ENCODE measurements around the gene RGMB. TPM values are rescaled to one million over a fixed set of nuclear protein-coding genes. Genes with fewer than 3 reads are reported as not detected.
"Not testable (repeated sequence)": the region's sequence is repeated elsewhere in the genome, so short reads cannot be mapped to it uniquely, and the experiment has no call there.

RGMB gene
- total RNA-seq, 1 experiment from 2014 or later, result 19.3 TPM

GRCh38 chr5:98738481-98739149 is 34.8 kb upstream of the RGMB start:
- not testable (repeated sequence) for H2AK5ac ChIP-seq (ENCODE audit: insufficient read length, low read length); H3K14ac ChIP-seq (ENCODE audit: insufficient read depth, low read length); H2BK120ac ChIP-seq (ENCODE audit: low read depth, low read length, poor library complexity, severe bottlenecking); H3K23me2 ChIP-seq (ENCODE audit: insufficient read length, low read depth, low read length, poor library complexity, severe bottlenecking); H2BK15ac ChIP-seq (ENCODE audit: low read depth, low read length); H3K27me3 Mint-ChIP-seq (ENCODE audit: low read depth); H3K4me2 ChIP-seq (ENCODE audit: insufficient read depth, insufficient read length, low read length); H3K18ac ChIP-seq (ENCODE audit: insufficient read length, low read depth, low read length); DNase-seq; H3K27ac ChIP-seq (ENCODE audit: insufficient read length, low read depth, low read length); H2BK12ac ChIP-seq (ENCODE audit: insufficient read length, low read depth, low read length); H4K8ac ChIP-seq (replicated peaks; ENCODE audit: insufficient read length, low read depth, low read length); H2AFZ ChIP-seq (ENCODE audit: low read length); H3T11ph ChIP-seq (ENCODE audit: low read length); H3K56ac ChIP-seq (ENCODE audit: insufficient read length, low read depth, low read length); H2BK5ac ChIP-seq (ENCODE audit: insufficient read length, low read length); H3K4ac ChIP-seq (ENCODE audit: low read depth, low read length); H3K9me3 ChIP-seq (ENCODE audit: control insufficient read depth, low read depth, low read length); H3K79me1 ChIP-seq (ENCODE audit: insufficient read depth, low read depth, low read length, poor library complexity, severe bottlenecking); H3K9ac ChIP-seq (ENCODE audit: extremely low read depth, insufficient read length, low read length); H3K23ac ChIP-seq (ENCODE audit: insufficient read length, low read depth, low read length); H4K91ac ChIP-seq (ENCODE audit: insufficient read length, low read depth, low read length); H3K4me1 ChIP-seq (ENCODE audit: insufficient read depth, low read length); H3K27ac Mint-ChIP-seq; H2BK20ac ChIP-seq (ENCODE audit: low read depth, low read length, poor library complexity, severe bottlenecking); H4K5ac ChIP-seq (ENCODE audit: insufficient read length, low read depth, low read length); H3K79me2 ChIP-seq (ENCODE audit: insufficient read depth, low read length); H4K20me1 ChIP-seq (ENCODE audit: control insufficient read depth, insufficient read depth, insufficient read length); H3K4me3 Mint-ChIP-seq; H3K27me3 ChIP-seq (ENCODE audit: insufficient read depth, low read length)
- Mint-ChIP-seq H3K4me1 (peaks cover 0 to 11% of the 10 kb centered on the region in 2 experiments; a peak in 3 of 4 replicates), H3K36me3 (ENCODE audit: insufficient read depth in 1 of 3, low read depth in 3 of 3) (peaks cover 10 to 36% (median 10%) of the 10 kb centered on the region in 3 experiments; a peak in 6 of 7 replicates), H3K9me3 (peaks cover 17 to 29% of the 10 kb centered on the region in 2 experiments)
- WGBS (ENCODE audit: extremely low coverage, insufficient read length, low lambda C conversion rate), result no CpG with 5 or more reads among the region's 4 CpGs
